Smooth muscle cell (in vitro differentiated cells): ENCODE results near the gene FGF3. TPM values are rescaled to one million over a fixed set of nuclear protein-coding genes. Genes with fewer than 3 reads are reported as not detected.

Source experiments
- DNase-seq: peaks from one replicate; lab custom pipeline; 2025; ENCODE audit not compliant: unreplicated experiment; lab: John Stamatoyannopoulos, UW
- H2AFZ ChIP-seq: fragments of 200-600 bp; sonication (generic); 2 replicates; pipeline ENCODE4 v1.6.0; 2016; ENCODE audit warnings: antibody characterized with exemption, low read depth, mild to moderate bottlenecking
- H3F3A ChIP-seq: fragments of 200-600 bp; sonication (generic); 2 replicates; pipeline ENCODE4 v1.6.0; 2017; ENCODE audit warnings: antibody characterized with exemption, low read depth
- H3K27ac ChIP-seq: fragments of 200-600 bp; sonication (generic); 2 replicates; pipeline ENCODE4 v1.5.1; 2016; ENCODE audit warnings: low read depth, mild to moderate bottlenecking
- H3K27me3 ChIP-seq: fragments of 200-600 bp; sonication (generic); 2 replicates; pipeline ENCODE4 v1.6.1; 2016; ENCODE audit warnings: low read depth, mild to moderate bottlenecking
- H3K36me3 ChIP-seq: fragments of 200-600 bp; sonication (generic); 2 replicates; pipeline ENCODE4 v1.5.1; 2016; ENCODE audit warnings: low read depth
- H3K4me1 ChIP-seq: fragments of 200-600 bp; sonication (generic); 2 replicates; pipeline ENCODE4 v1.5.1; 2016; ENCODE audit warnings: low read depth
- H3K4me2 ChIP-seq: fragments of 200-600 bp; sonication (generic); 2 replicates; pipeline ENCODE4 v1.6.0; 2016; ENCODE audit warnings: mild to moderate bottlenecking
- H3K4me3 ChIP-seq: fragments of 200-600 bp; sonication (generic); 2 replicates; pipeline ENCODE4 v1.5.1; 2016; ENCODE audit warnings: mild to moderate bottlenecking
- H3K79me2 ChIP-seq: fragments of 200-600 bp; sonication (generic); 2 replicates; pipeline ENCODE4 v1.6.0; 2016; ENCODE audit warnings: low read depth, mild to moderate bottlenecking
- H3K9ac ChIP-seq: fragments of 200-600 bp; sonication (generic); 2 replicates; pipeline ENCODE4 v1.6.0; 2016; ENCODE audit warnings: low read depth
- H3K9me3 ChIP-seq: fragments of 200-600 bp; sonication (generic); replicated peaks from 2 replicates; pipeline ENCODE4 v1.5.1; 2016; ENCODE audit warnings: low read depth
- H4K20me1 ChIP-seq: fragments of 200-600 bp; sonication (generic); 2 replicates; pipeline ENCODE4 v1.6.0; 2016; ENCODE audit warnings: low read depth
- CTCF ChIP-seq: fragments of 200-600 bp; sonication (generic); IDR thresholded peaks from 2 replicates; pipeline ENCODE4 v1.5.1; 2017; ENCODE audit warnings: borderline replicate concordance, mild to moderate bottlenecking, antibody characterized with exemption; ENCODE audit not compliant: insufficient read depth, poor library complexity, severe bottlenecking
- WGBS: methylation state at CpG from one replicate; pipeline ENCODE4 v1.1.7; 2016; ENCODE audit warnings: low lambda C conversion rate; 5-methylcytosine and 5-hydroxymethylcytosine counted together
- polyA plus RNA-seq: library from polyadenylated mRNA; unstranded; fragments of >200 nt; fragmentation: Nextera tagmentation; extraction: Ambion mirVana; gene quantifications from 2 replicates; pipeline ENCODE4 v1.2.1, GENCODE V29; 2016
- total RNA-seq: library from RNA; depleted of rRNA; stranded (reverse); fragments of >200 nt; gene quantifications from 2 replicates; pipeline ENCODE4 v1.2.3, GENCODE V29; 2014

Gene FGF3
- total and polyA plus RNA-seq, 2 experiments from 2014 or later, result not detected

- H3K27ac ChIP-seq, result no peak overlapping the region
Measured at GRCh38 chr11:69815973-69816372, 3.2 kb downstream of the FGF3 start.

GRCh38 chr11:69814902-69815301 lies 4.3 kb downstream of the FGF3 start:
- peaks cover 53% of the 10 kb centered on the region for H3K27me3 ChIP-seq
- no peak for DNase-seq
- no peak overlapping the region for H2AFZ ChIP-seq
- no peaks in the 10 kb centered on the region for H3K79me2 ChIP-seq
- no peaks in the 10 kb centered on the region for H3K36me3 ChIP-seq
- H3K4me1 ChIP-seq, result peaks cover 14% of the 10 kb centered on the region
- H3K9ac ChIP-seq, result no peak overlapping the region
- no peaks in the 10 kb centered on the region for H3K9me3 ChIP-seq
- TF ChIP-seq CTCF, result no peak
- no peak overlapping the region for H3K4me3 ChIP-seq
- H3F3A ChIP-seq, result no peaks in the 10 kb centered on the region
- no peak overlapping the region for H3K27ac ChIP-seq
- H4K20me1 ChIP-seq, result no peaks in the 10 kb centered on the region
- no peak overlapping the region for H3K4me2 ChIP-seq

More at GRCh38 chr11:69815973-69816372, 3.2 kb downstream of the FGF3 start:
- Histone ChIP-seq H4K20me1 (no peaks in the 10 kb centered on the region), H3K4me3 (no peak overlapping the region), H3K4me2 (no peak overlapping the region), H3K9ac (no peak overlapping the region), H3F3A (no peaks in the 10 kb centered on the region), H2AFZ (no peak overlapping the region), H3K27me3 (peaks cover 64% of the 10 kb centered on the region), H3K79me2 (no peaks in the 10 kb centered on the region), H3K9me3 (no peaks in the 10 kb centered on the region), H3K4me1 (peaks cover 14% of the 10 kb centered on the region), H3K36me3 (no peaks in the 10 kb centered on the region)
- no peak for DNase-seq
- 90% methylated on average over 13 of the region's 13 CpGs for WGBS
- no peak for TF ChIP-seq CTCF

- Histone ChIP-seq H3K27me3 (peaks cover 48% of the 10 kb centered on the region), H3K27ac (no peak overlapping the region), H3F3A (no peaks in the 10 kb centered on the region), H3K9ac (no peak overlapping the region), H3K36me3 (no peaks in the 10 kb centered on the region), H3K4me1 (peaks cover 14% of the 10 kb centered on the region), H3K79me2 (no peaks in the 10 kb centered on the region), H3K4me2 (no peak overlapping the region), H4K20me1 (no peaks in the 10 kb centered on the region), H3K9me3 (no peaks in the 10 kb centered on the region), H2AFZ (no peak overlapping the region), H3K4me3 (no peak overlapping the region)
- no peak for DNase-seq
- WGBS, result 66% methylated on average over 7 of the region's 7 CpGs
- TF ChIP-seq CTCF, result no peak
Measured at GRCh38 chr11:69814411-69814810, 4.8 kb downstream of the FGF3 start.

GRCh38 chr11:69813839-69814238 lies 5.4 kb downstream of the FGF3 start:
- WGBS, result 100% methylated on average over 1 of the region's 2 CpGs
- no peaks in the 10 kb centered on the region for H3K9me3 ChIP-seq

More at GRCh38 chr11:69813839-69814238, 5.4 kb downstream of the FGF3 start:
- DNase-seq, result no peak
- no peaks in the 10 kb centered on the region for H4K20me1 ChIP-seq
- no peak for TF ChIP-seq CTCF
- H3K9ac ChIP-seq, result no peak overlapping the region
- no peak overlapping the region for H3K4me2 ChIP-seq
- peaks cover 43% of the 10 kb centered on the region for H3K27me3 ChIP-seq
- H3K36me3 ChIP-seq, result no peaks in the 10 kb centered on the region
- no peaks in the 10 kb centered on the region for H3F3A ChIP-seq
- no peak overlapping the region for H3K27ac ChIP-seq
- H3K4me1 ChIP-seq, result peaks cover 14% of the 10 kb centered on the region
- H3K79me2 ChIP-seq, result no peaks in the 10 kb centered on the region
- H3K4me3 ChIP-seq, result no peak overlapping the region
- H2AFZ ChIP-seq, result no peak overlapping the region
